Measurements from ENCODE around the gene FCHSD2.
A peak's percentile ranks its signal among the peaks of the same experiment; 100 is the strongest.
"Not testable (repeated sequence)": the region's sequence is repeated elsewhere in the genome, so short reads cannot be mapped to it uniquely, and the experiment has no call there.

FCHSD2 gene

GRCh38 chr11:72817966-72818365, 324.2 kb downstream of the FCHSD2 start:
- Histone ChIP-seq H3K27me3 (ENCODE audit: low read depth) (no peaks in the 10 kb centered on the region), H3K4me1 (peaks cover 7% of the 10 kb centered on the region), H3K4me3 (no peak overlapping the region), H3K9me3 (no peaks in the 10 kb centered on the region), H3K36me3 (replicated peaks) (no peaks in the 10 kb centered on the region)
- no peak for DNase-seq (ENCODE audit: low spot score in 2 of 2)
- in situ Hi-C loops (cut with MboI; ENCODE audit: low sequenced_read_pairs): no loop called here

- H3K4me3 ChIP-seq: no peak overlapping the region
- in situ Hi-C loops (cut with MboI; ENCODE audit: low sequenced_read_pairs): no loop called here
- H3K27me3 ChIP-seq (ENCODE audit: low read depth): no peaks in the 10 kb centered on the region
- H3K9me3 ChIP-seq: no peaks in the 10 kb centered on the region
- DNase-seq (ENCODE audit: low spot score in 2 of 2): no peak
- H3K36me3 ChIP-seq (replicated peaks): no peaks in the 10 kb centered on the region; the same call in 1 of the 2 replicates
- H3K4me1 ChIP-seq: peaks cover 10% of the 10 kb centered on the region
These were observed 325.6 kb downstream of the FCHSD2 start for GRCh38 chr11:72816404-72816990.

GRCh38 chr11:72815110-72815618, 327.0 kb downstream of the FCHSD2 start:
- peaks cover 8% of the 10 kb centered on the region for H3K36me3 ChIP-seq (replicated peaks)
- no peak for DNase-seq (ENCODE audit: low spot score in 2 of 2)
- H3K4me1 ChIP-seq: peaks cover 10% of the 10 kb centered on the region
- in situ Hi-C loops (cut with MboI; ENCODE audit: low sequenced_read_pairs): no loop called here
- no peaks in the 10 kb centered on the region for H3K9me3 ChIP-seq
- peak overlapping the region; percentile 75 for H3K4me3 ChIP-seq
- H3K27me3 ChIP-seq (ENCODE audit: low read depth): no peaks in the 10 kb centered on the region

GRCh38 chr11:72814286-72815109, 327.6 kb downstream of the FCHSD2 start, which contains the start of gene ATG16L2:
Gene ATG16L2 (plus strand): TSS chr11:72814411. CDS start chr11:72814446, 35 bp downstream.
- Histone ChIP-seq H3K4me1 (peaks cover 10% of the 10 kb centered on the region), H3K4me3 (peak within 1 kb of the TSS; percentile 75), H3K36me3 (replicated peaks) (peaks cover 11% of the 10 kb centered on the region), H3K9me3 (no peaks in the 10 kb centered on the region), H3K27me3 (ENCODE audit: low read depth) (no peaks in the 10 kb centered on the region)
- in situ Hi-C loops (cut with MboI; ENCODE audit: low sequenced_read_pairs): no loop called here
- DNase-seq (ENCODE audit: low spot score in 2 of 2): peak; percentile 80 to 90

- peaks cover 10% of the 10 kb centered on the region for H3K4me1 ChIP-seq
- H3K9me3 ChIP-seq: no peaks in the 10 kb centered on the region
- peak; percentile 49 to 87 for DNase-seq (ENCODE audit: low spot score in 2 of 2)
- in situ Hi-C loops (cut with MboI; ENCODE audit: low sequenced_read_pairs): no loop called here
- H3K27me3 ChIP-seq (ENCODE audit: low read depth): no peaks in the 10 kb centered on the region
- H3K4me3 ChIP-seq: peak overlapping the region; percentile 75
- peaks cover 18% of the 10 kb centered on the region for H3K36me3 ChIP-seq (replicated peaks)
These were observed 328.3 kb downstream of the FCHSD2 start for GRCh38 chr11:72813740-72814285.

- Histone ChIP-seq H3K27me3 (ENCODE audit: low read depth) (no peaks in the 10 kb centered on the region), H3K9me3 (no peaks in the 10 kb centered on the region), H3K4me1 (peaks cover 10% of the 10 kb centered on the region), H3K36me3 (replicated peaks) (peaks cover 23% of the 10 kb centered on the region), H3K4me3 (peak overlapping the region; percentile 75)
- peak; percentile 81 to 87 for DNase-seq (ENCODE audit: low spot score in 2 of 2)
- in situ Hi-C loops (cut with MboI; ENCODE audit: low sequenced_read_pairs): no loop called here
These were observed 329.0 kb downstream of the FCHSD2 start for GRCh38 chr11:72812967-72813739.

GRCh38 chr11:72812604-72812966, 329.5 kb downstream of the FCHSD2 start:
- peak overlapping the region; percentile 75 for H3K4me3 ChIP-seq
- no peaks in the 10 kb centered on the region for H3K9me3 ChIP-seq
- H3K4me1 ChIP-seq: peaks cover 10% of the 10 kb centered on the region
- H3K27me3 ChIP-seq (ENCODE audit: low read depth): no peaks in the 10 kb centered on the region
- DNase-seq (ENCODE audit: low spot score in 2 of 2): peak in 1 of 2 experiments; percentile 35
- in situ Hi-C loops (cut with MboI; ENCODE audit: low sequenced_read_pairs): no loop called here
- H3K36me3 ChIP-seq (replicated peaks): peaks cover 23% of the 10 kb centered on the region

- H3K27me3 ChIP-seq (ENCODE audit: low read depth); H3K9me3 ChIP-seq; H3K4me1 ChIP-seq; in situ Hi-C loops (cut with MboI; ENCODE audit: low sequenced_read_pairs); DNase-seq (ENCODE audit: low spot score in 2 of 2); H3K4me3 ChIP-seq: not testable (repeated sequence)
- H3K36me3 ChIP-seq (replicated peaks): peaks cover 23% of the 10 kb centered on the region
These were observed 330.4 kb downstream of the FCHSD2 start for GRCh38 chr11:72811686-72812085.

- H3K4me1 ChIP-seq: peaks cover 5% of the 10 kb centered on the region; the same call in 1 of the 2 replicates
- peaks cover 23% of the 10 kb centered on the region for H3K36me3 ChIP-seq (replicated peaks)
- in situ Hi-C loops (cut with MboI; ENCODE audit: low sequenced_read_pairs): no loop called here
- no peaks in the 10 kb centered on the region for H3K9me3 ChIP-seq
- no peaks in the 10 kb centered on the region for H3K27me3 ChIP-seq (ENCODE audit: low read depth)
- DNase-seq (ENCODE audit: low spot score in 2 of 2): no peak
- H3K4me3 ChIP-seq: no peak overlapping the region
These were observed 333.8 kb downstream of the FCHSD2 start for GRCh38 chr11:72808331-72808798.

- Histone ChIP-seq H3K36me3 (replicated peaks) (peaks cover 23% of the 10 kb centered on the region), H3K4me1 (peaks cover 2% of the 10 kb centered on the region; the same call in 1 of the 2 replicates), H3K9me3 (no peaks in the 10 kb centered on the region), H3K27me3 (ENCODE audit: low read depth) (no peaks in the 10 kb centered on the region), H3K4me3 (no peak overlapping the region)
- in situ Hi-C loops (cut with MboI; ENCODE audit: low sequenced_read_pairs): no loop called here
- no peak for DNase-seq (ENCODE audit: low spot score in 2 of 2)
These were observed 334.3 kb downstream of the FCHSD2 start for GRCh38 chr11:72807792-72808191.

GRCh38 chr11:72807021-72807693, 335.0 kb downstream of the FCHSD2 start:
- no peaks in the 10 kb centered on the region for H3K4me1 ChIP-seq
- H3K9me3 ChIP-seq: no peaks in the 10 kb centered on the region
- H3K36me3 ChIP-seq (replicated peaks): peaks cover 23% of the 10 kb centered on the region
- H3K4me3 ChIP-seq: no peak overlapping the region
- no peaks in the 10 kb centered on the region for H3K27me3 ChIP-seq (ENCODE audit: low read depth)
- in situ Hi-C loops (cut with MboI; ENCODE audit: low sequenced_read_pairs): no loop called here
- DNase-seq (ENCODE audit: low spot score in 2 of 2): no peak

- H3K4me1 ChIP-seq; H3K9me3 ChIP-seq; H3K27me3 ChIP-seq (ENCODE audit: low read depth); H3K4me3 ChIP-seq; in situ Hi-C loops (cut with MboI; ENCODE audit: low sequenced_read_pairs); DNase-seq (ENCODE audit: low spot score in 2 of 2): not testable (repeated sequence)
- peaks cover 23% of the 10 kb centered on the region for H3K36me3 ChIP-seq (replicated peaks)
These were observed 335.7 kb downstream of the FCHSD2 start for GRCh38 chr11:72806378-72806777.

GRCh38 chr11:72805216-72805615, 336.9 kb downstream of the FCHSD2 start:
- no peak for DNase-seq (ENCODE audit: low spot score in 2 of 2)
- in situ Hi-C loops (cut with MboI; ENCODE audit: low sequenced_read_pairs): no loop called here

More at GRCh38 chr11:72805216-72805615, 336.9 kb downstream of the FCHSD2 start:
- Histone ChIP-seq H3K9me3 (no peaks in the 10 kb centered on the region), H3K4me1 (no peaks in the 10 kb centered on the region), H3K4me3 (no peak overlapping the region), H3K36me3 (replicated peaks) (peaks cover 15% of the 10 kb centered on the region), H3K27me3 (ENCODE audit: low read depth) (no peaks in the 10 kb centered on the region)

Measured in HAP-1 (cell line).